WTC11 (cell line): ENCODE measurements around the gene CCDC191.

Experiments used
- ATF1 ChIP-seq: sonication (generic); formaldehyde crosslinking; IDR thresholded peaks from 2 replicates; pipeline ENCODE4 v1.8.1; 2023; ENCODE audit warnings: mild to moderate bottlenecking, moderate library complexity, missing genetic modification reagents
- CREB1 ChIP-seq: sonication (generic); formaldehyde crosslinking; IDR thresholded peaks from 2 replicates; pipeline ENCODE4 v1.8.0; 2023; ENCODE audit warnings: mild to moderate bottlenecking, missing genetic modification reagents
- ETV6 ChIP-seq: sonication (generic); formaldehyde crosslinking; IDR thresholded peaks from 2 replicates; pipeline ENCODE4 v1.8.1; 2022; ENCODE audit warnings: mild to moderate bottlenecking, missing genetic modification reagents
- NR3C1 ChIP-seq: sonication (generic); formaldehyde crosslinking; conservative IDR thresholded peaks from 2 replicates; pipeline ENCODE4 v1.8.1; 2023; ENCODE audit warnings: low read depth, mild to moderate bottlenecking, missing genetic modification reagents
- PRRX2 ChIP-seq: fragments of 250-450 bp; sonication (Bioruptor Pico); IDR thresholded peaks from 2 replicates; pipeline ENCODE4 v1.8.0; 2021; ENCODE audit warnings: mild to moderate bottlenecking
- SMAD3 ChIP-seq: sonication (generic); formaldehyde crosslinking; IDR thresholded peaks from 2 replicates; pipeline ENCODE4 v1.8.0; 2022; ENCODE audit warnings: missing genetic modification reagents, mild to moderate bottlenecking, borderline replicate concordance
- TP53 ChIP-seq: sonication (generic); formaldehyde crosslinking; IDR thresholded peaks from 2 replicates; pipeline ENCODE4 v1.8.1; 2023; ENCODE audit warnings: mild to moderate bottlenecking, missing genetic modification reagents
- ZBTB21 ChIP-seq: sonication (generic); formaldehyde crosslinking; IDR thresholded peaks from 2 replicates; pipeline ENCODE4 v1.8.1; 2023; ENCODE audit warnings: mild to moderate bottlenecking, missing genetic modification reagents, borderline replicate concordance
- TF ChIP-seq, protein P1 (sequence below): fragments of 200-600 bp; IDR thresholded peaks from 2 replicates; pipeline ENCODE4 v1.8.0; 2022; ENCODE audit warnings: antibody characterized with exemption
- TF ChIP-seq, protein P2 (sequence below): sonication (generic); formaldehyde crosslinking; IDR thresholded peaks from 2 replicates; pipeline ENCODE4 v1.8.1; 2023; ENCODE audit warnings: mild to moderate bottlenecking, missing genetic modification reagents
- TF ChIP-seq, protein P3 (sequence below): sonication (generic); formaldehyde crosslinking; conservative IDR thresholded peaks from 2 replicates; pipeline ENCODE4 v1.8.1; 2022; ENCODE audit warnings: mild to moderate bottlenecking, missing genetic modification reagents
- TF ChIP-seq, protein P4 (sequence below): sonication (generic); formaldehyde crosslinking; IDR thresholded peaks from 2 replicates; pipeline ENCODE4 v1.8.1; 2023; ENCODE audit warnings: mild to moderate bottlenecking, missing genetic modification reagents, moderate library complexity
- TF ChIP-seq, protein P5 (sequence below): sonication (generic); formaldehyde crosslinking; IDR thresholded peaks from 2 replicates; pipeline ENCODE4 v1.8.0; 2022; ENCODE audit warnings: mild to moderate bottlenecking, missing genetic modification reagents
- TF ChIP-seq, protein P6 (sequence below): sonication (generic); formaldehyde crosslinking; IDR thresholded peaks from 2 replicates; pipeline ENCODE4 v1.8.1; 2023; ENCODE audit warnings: mild to moderate bottlenecking, moderate library complexity, missing genetic modification reagents

DNA sequence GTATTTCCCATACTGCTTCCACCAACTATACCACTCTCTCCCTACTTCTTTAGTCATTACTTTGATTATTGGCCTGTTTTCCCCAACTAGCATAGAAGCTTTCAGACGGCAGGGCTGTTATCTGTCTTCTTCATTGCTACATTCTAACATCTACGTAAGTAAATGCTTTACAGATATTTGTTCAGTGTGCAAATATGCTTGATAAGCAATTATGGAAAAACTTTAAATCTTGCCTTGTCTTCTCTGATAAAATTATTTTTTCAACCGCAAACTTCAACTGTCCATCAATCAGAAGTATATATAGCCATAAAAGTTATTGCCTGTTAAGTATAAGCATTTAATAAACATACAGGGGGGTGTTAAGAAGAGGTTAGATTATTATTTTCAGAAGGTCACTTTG lies 72.8 kb downstream of the CCDC191 start:
- TF ChIP-seq, protein P1, sequence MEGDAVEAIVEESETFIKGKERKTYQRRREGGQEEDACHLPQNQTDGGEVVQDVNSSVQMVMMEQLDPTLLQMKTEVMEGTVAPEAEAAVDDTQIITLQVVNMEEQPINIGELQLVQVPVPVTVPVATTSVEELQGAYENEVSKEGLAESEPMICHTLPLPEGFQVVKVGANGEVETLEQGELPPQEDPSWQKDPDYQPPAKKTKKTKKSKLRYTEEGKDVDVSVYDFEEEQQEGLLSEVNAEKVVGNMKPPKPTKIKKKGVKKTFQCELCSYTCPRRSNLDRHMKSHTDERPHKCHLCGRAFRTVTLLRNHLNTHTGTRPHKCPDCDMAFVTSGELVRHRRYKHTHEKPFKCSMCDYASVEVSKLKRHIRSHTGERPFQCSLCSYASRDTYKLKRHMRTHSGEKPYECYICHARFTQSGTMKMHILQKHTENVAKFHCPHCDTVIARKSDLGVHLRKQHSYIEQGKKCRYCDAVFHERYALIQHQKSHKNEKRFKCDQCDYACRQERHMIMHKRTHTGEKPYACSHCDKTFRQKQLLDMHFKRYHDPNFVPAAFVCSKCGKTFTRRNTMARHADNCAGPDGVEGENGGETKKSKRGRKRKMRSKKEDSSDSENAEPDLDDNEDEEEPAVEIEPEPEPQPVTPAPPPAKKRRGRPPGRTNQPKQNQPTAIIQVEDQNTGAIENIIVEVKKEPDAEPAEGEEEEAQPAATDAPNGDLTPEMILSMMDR, result no peak
- no peak for TF ChIP-seq NR3C1 (CRISPR knock-in tag)
- TF ChIP-seq PRRX2 (CRISPR knock-in tag), result no peak
- no peak for TF ChIP-seq ETV6 (CRISPR knock-in tag)
- no peak for TF ChIP-seq ATF1 (CRISPR knock-in tag)
- no peak for TF ChIP-seq CREB1 (CRISPR knock-in tag)
- TF ChIP-seq, protein P2, sequence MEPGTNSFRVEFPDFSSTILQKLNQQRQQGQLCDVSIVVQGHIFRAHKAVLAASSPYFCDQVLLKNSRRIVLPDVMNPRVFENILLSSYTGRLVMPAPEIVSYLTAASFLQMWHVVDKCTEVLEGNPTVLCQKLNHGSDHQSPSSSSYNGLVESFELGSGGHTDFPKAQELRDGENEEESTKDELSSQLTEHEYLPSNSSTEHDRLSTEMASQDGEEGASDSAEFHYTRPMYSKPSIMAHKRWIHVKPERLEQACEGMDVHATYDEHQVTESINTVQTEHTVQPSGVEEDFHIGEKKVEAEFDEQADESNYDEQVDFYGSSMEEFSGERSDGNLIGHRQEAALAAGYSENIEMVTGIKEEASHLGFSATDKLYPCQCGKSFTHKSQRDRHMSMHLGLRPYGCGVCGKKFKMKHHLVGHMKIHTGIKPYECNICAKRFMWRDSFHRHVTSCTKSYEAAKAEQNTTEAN (CRISPR knock-in tag), result no peak
- no peak for TF ChIP-seq SMAD3 (CRISPR knock-in tag)
- TF ChIP-seq, protein P3, sequence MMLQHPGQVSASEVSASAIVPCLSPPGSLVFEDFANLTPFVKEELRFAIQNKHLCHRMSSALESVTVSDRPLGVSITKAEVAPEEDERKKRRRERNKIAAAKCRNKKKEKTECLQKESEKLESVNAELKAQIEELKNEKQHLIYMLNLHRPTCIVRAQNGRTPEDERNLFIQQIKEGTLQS (CRISPR knock-in tag), result no peak
- TF ChIP-seq, protein P4, sequence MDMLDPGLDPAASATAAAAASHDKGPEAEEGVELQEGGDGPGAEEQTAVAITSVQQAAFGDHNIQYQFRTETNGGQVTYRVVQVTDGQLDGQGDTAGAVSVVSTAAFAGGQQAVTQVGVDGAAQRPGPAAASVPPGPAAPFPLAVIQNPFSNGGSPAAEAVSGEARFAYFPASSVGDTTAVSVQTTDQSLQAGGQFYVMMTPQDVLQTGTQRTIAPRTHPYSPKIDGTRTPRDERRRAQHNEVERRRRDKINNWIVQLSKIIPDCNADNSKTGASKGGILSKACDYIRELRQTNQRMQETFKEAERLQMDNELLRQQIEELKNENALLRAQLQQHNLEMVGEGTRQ (CRISPR knock-in tag), result no peak
- TF ChIP-seq, protein P5, sequence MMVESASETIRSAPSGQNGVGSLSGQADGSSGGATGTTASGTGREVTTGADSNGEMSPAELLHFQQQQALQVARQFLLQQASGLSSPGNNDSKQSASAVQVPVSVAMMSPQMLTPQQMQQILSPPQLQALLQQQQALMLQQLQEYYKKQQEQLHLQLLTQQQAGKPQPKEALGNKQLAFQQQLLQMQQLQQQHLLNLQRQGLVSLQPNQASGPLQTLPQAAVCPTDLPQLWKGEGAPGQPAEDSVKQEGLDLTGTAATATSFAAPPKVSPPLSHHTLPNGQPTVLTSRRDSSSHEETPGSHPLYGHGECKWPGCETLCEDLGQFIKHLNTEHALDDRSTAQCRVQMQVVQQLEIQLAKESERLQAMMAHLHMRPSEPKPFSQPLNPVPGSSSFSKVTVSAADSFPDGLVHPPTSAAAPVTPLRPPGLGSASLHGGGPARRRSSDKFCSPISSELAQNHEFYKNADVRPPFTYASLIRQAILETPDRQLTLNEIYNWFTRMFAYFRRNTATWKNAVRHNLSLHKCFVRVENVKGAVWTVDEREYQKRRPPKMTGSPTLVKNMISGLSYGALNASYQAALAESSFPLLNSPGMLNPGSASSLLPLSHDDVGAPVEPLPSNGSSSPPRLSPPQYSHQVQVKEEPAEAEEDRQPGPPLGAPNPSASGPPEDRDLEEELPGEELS (CRISPR knock-in tag), result no peak
- no peak for TF ChIP-seq TP53
- TF ChIP-seq ZBTB21 (CRISPR knock-in tag), result no peak
- TF ChIP-seq, protein P6, sequence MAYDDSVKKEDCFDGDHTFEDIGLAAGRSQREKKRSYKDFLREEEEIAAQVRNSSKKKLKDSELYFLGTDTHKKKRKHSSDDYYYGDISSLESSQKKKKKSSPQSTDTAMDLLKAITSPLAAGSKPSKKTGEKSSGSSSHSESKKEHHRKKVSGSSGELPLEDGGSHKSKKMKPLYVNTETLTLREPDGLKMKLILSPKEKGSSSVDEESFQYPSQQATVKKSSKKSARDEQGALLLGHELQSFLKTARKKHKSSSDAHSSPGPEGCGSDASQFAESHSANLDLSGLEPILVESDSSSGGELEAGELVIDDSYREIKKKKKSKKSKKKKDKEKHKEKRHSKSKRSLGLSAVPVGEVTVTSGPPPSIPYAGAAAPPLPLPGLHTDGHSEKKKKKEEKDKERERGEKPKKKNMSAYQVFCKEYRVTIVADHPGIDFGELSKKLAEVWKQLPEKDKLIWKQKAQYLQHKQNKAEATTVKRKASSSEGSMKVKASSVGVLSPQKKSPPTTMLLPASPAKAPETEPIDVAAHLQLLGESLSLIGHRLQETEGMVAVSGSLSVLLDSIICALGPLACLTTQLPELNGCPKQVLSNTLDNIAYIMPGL (CRISPR knock-in tag), result no peak
